ENCODE measurements around the gene MMS22L.

GRCh38 chr6:97246842-97247241 lies 36.2 kb downstream of the MMS22L start:
- TF ChIP-seq POLR2A (IDR thresholded peaks at IDR 0.05) (no peak), CTCF (IDR thresholded peaks at IDR 0.05) (no peak)

All from vagina (tissue), 2 donors.